Astrocyte of the cerebellum (primary cell): ENCODE measurements around the gene ACAD9.

Source experiments
- DNase-seq: peaks from one replicate; pipeline ENCODE4 v3.0.0-alpha.2; 2011; ENCODE audit warnings: low read depth
- H3K4me3 ChIP-seq: 2 replicates; pipeline ENCODE4 v1.5.1; 2011; ENCODE audit warnings: mild to moderate bottlenecking, low read depth, low read length, moderate library complexity
- in situ Hi-C: cut with HindIII; loops from 2 replicates; pipeline ENCODE4 v1.10.0; 2017; ENCODE audit warnings: low sequenced_read_pairs
- TF ChIP-seq, protein P1 (sequence below): IDR thresholded peaks from 2 replicates; pipeline ENCODE4 v1.5.1; 2012; ENCODE audit warnings: low read length, low read depth, moderate library complexity, mild to moderate bottlenecking; ENCODE audit errors: missing control alignments

The ACAD9 gene

DNA sequence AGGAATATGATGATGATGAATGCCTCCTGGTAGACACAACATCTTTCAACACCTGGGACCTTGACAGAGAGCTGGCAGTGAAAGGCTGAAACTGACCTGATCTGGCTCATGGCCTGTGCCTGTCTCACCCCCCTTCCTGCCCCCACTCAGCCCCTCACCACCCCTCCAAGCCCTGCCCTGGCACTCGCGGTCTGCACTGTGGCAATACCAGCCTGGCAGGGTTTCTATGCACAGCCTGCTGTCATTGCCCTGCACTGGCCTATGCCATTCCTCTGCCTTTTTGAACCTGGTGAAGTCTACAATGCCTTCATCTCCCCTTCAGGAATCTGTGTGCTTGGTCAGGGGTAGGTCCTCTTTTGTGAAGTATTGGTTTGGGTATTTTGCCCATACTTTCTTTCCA is 56.5 kb downstream of the ACAD9 start:
- in situ Hi-C loops: no loop called here
- TF ChIP-seq, protein P1, sequence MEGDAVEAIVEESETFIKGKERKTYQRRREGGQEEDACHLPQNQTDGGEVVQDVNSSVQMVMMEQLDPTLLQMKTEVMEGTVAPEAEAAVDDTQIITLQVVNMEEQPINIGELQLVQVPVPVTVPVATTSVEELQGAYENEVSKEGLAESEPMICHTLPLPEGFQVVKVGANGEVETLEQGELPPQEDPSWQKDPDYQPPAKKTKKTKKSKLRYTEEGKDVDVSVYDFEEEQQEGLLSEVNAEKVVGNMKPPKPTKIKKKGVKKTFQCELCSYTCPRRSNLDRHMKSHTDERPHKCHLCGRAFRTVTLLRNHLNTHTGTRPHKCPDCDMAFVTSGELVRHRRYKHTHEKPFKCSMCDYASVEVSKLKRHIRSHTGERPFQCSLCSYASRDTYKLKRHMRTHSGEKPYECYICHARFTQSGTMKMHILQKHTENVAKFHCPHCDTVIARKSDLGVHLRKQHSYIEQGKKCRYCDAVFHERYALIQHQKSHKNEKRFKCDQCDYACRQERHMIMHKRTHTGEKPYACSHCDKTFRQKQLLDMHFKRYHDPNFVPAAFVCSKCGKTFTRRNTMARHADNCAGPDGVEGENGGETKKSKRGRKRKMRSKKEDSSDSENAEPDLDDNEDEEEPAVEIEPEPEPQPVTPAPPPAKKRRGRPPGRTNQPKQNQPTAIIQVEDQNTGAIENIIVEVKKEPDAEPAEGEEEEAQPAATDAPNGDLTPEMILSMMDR: no peak
- no peak overlapping the region for H3K4me3 ChIP-seq
- DNase-seq: no peak

DNA sequence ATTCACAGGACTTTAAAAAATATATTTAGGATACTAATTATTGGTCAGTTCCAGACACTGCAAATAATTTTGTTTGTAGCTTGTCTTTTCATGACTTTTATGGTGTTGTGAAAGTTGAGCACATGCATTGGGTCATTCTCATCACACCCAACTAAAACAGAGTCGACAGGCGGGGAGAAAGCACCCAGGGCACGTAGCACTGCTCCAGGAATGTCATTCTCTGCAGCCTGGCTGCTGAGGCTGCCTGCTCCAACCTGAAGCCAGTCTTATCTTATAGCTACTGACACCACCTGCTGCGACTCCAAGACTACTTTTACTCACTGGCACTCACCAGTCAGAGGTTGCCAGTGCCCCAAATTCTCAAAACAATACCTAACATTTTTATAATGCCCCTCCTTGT is 56.9 kb downstream of the ACAD9 start:
- no peak for DNase-seq
- no peak overlapping the region for H3K4me3 ChIP-seq
- TF ChIP-seq, protein P1: no peak
- in situ Hi-C loops: no loop called here

DNA sequence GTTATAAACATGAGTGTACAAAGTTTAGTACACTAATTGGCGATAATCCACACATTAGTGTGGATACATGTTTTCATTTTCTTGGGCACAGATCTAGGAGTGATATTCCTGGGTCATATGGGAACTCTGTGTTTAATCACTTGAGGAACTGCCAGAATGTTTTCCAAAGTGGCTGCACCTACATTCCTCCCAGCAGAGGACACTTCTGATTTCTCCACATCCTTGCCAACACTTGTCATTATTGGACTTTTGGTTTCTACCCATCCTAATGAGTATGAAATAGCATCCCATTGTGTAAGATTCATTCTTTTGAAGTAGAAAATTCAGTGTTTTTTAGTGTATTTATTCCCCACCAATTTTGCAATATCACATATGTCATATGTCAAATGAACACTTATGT is 60.8 kb downstream of the ACAD9 start:
- TF ChIP-seq, protein P1: no peak
- no peak for DNase-seq
- no peak overlapping the region for H3K4me3 ChIP-seq
- in situ Hi-C loops: no loop called here

DNA sequence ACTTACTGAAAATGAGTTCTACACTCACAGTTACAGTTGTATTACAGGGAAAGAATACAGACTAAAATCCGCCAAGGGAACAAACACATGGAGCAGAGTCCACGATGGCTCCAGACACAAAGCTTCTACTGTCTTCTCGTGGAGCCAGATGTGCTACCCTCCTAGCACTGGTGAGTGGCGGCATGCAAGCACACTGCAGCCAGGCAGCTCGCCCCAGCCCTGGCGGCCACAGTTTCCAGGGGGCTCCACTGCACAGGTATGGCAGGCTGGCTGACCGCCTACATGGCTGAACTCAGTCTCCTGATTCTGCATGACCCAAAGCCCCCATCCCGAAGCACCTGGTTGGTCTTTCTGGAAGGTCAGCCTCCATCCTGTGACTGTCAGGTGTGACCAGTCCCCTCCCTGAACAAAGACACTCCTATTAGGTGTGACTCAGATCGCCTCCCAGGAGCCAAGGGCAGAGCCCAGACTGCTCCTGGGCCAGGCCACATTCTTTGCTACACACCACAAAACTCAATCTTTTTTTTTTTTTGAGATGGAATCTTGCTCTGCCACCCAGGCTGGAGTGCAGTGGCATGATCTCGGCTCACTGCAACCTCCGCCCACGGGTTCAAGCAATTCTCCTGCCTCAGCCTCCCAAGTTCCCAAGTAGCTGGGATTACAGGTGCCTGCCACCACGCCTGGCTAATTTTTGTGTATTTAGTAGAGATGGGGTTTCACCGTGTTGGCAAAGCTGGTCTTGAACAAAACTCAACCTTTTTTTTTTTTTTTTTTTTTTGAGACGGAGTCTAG is 62.9 kb downstream of the ACAD9 start:
- no peak overlapping the region for H3K4me3 ChIP-seq
- TF ChIP-seq, protein P1: no peak
- DNase-seq: no peak
- in situ Hi-C loops: no loop called here

DNA sequence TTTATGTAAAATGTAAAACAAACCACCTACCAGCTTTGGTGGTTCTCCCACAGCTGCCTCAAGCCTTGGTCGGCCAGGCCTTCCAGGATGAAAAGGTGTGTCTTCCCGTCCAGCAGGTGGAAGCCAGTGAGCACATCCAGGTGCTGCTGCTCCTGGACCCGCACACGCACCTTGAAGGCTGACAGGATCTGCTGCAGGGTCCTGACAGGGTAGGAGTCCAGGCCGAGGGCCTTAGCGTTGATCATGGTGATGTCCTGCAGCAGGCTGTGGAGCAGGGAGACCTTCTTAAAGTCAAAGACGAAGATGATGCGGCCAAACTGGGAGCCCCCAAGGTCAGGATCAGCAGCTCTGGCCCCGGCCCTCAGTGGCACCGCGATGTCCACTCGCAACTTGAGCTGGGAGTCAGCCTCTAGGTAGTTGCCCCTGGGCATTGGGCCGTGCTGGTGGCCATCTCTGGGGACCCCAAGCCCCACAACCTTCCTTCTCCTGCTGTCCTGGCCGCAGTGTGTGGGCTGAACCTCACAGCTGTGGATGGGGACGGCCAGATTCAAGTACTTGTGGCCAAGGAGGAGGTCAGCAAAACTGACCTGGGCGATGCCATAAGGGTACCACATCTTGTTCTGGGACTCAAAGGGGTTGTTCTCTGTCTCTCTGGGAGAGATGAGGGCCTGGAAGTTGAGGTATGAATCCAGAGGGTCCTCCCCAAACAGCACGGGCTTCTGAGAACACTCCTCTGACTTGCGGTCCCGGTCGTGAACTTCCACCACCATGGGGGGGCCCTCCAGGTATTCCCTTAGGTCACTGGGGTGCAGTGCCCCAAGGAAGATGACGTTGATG is 65.8 kb downstream of the ACAD9 start:
- TF ChIP-seq, protein P1: no peak
- in situ Hi-C loops: no loop called here
- no peak for DNase-seq
- H3K4me3 ChIP-seq: no peak overlapping the region

DNA sequence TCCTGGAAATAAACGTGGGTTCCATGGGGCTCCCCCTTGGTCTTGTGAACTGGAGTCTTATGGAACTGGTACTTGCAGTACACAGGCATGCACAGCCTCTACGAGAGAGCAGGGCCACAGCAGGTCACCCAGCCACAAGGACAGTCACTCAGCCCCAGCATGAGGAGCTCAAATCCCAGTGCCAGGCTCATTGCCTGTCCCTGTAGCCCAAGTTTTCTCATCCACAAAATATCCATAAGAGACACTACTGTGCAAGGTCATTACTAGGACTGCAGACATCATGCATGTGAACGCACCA is 66.4 kb downstream of the ACAD9 start:
- DNase-seq: no peak
- H3K4me3 ChIP-seq: no peak overlapping the region
- TF ChIP-seq, protein P1: no peak
- in situ Hi-C loops: no loop called here
